HepG2 (cell line): ENCODE data around the gene UCP2. TPM values are rescaled to one million over a fixed set of nuclear protein-coding genes. Genes with fewer than 3 reads are reported as not detected.

Experiments
- FOSL2 ChIP-seq: sonication (generic); formaldehyde crosslinking; IDR thresholded peaks from 2 replicates; pipeline ENCODE4 v1.4.0; 2020; ENCODE audit warnings: missing genetic modification reagents
- HDAC1 ChIP-seq: sonication (generic); formaldehyde crosslinking; IDR thresholded peaks from 2 replicates; pipeline ENCODE4 v1.5.1; 2020; ENCODE audit warnings: mild to moderate bottlenecking, missing genetic modification reagents
- HNF1A ChIP-seq, 2 experiments: sonication (generic) in 1 of 2; formaldehyde crosslinking in 1 of 2; IDR thresholded peaks; 2 replicates each; pipeline versions ENCODE4 v1.4.0 to v1.6.1; 2016 to 2020; ENCODE audit warnings: borderline replicate concordance in 1 of 2, low read depth in 1 of 2, mild to moderate bottlenecking in 1 of 2, missing genetic modification reagents in 1 of 2
- KAT8 ChIP-seq: IDR thresholded peaks from 2 replicates; pipeline ENCODE4 v1.6.1; 2016; ENCODE audit warnings: missing genetic modification reagents, missing compliant biosample characterization
- PHF8 ChIP-seq: sonication (generic); formaldehyde crosslinking; IDR thresholded peaks from 2 replicates; pipeline ENCODE4 v1.5.0; 2020; ENCODE audit warnings: missing genetic modification reagents
- POLR2A ChIP-seq, 2 experiments: IDR thresholded peaks; 2 replicates each; pipeline ENCODE4 v1.6.1; 2011; ENCODE audit warnings: low read depth in 2 of 2, low read length in 2 of 2, mild to moderate bottlenecking in 1 of 2, moderate library complexity in 1 of 2; ENCODE audit not compliant: insufficient read depth in 1 of 2
- PPARG ChIP-seq: conservative IDR thresholded peaks from 2 replicates; pipeline ENCODE4 v1.6.1; 2016; ENCODE audit warnings: missing biosample characterization, missing genetic modification reagents
- REPIN1 ChIP-seq: sonication (generic); formaldehyde crosslinking; IDR thresholded peaks from 2 replicates; pipeline ENCODE4 v1.8.0; 2022; ENCODE audit warnings: missing genetic modification reagents, low read depth, mild to moderate bottlenecking, borderline replicate concordance
- SCMH1 ChIP-seq: sonication (generic); formaldehyde crosslinking; IDR thresholded peaks from 2 replicates; pipeline ENCODE4 v1.9.0; 2021; ENCODE audit warnings: missing genetic modification reagents, mild to moderate bottlenecking, borderline replicate concordance
- SNAPC5 ChIP-seq: sonication (generic); formaldehyde crosslinking; IDR thresholded peaks from 2 replicates; pipeline ENCODE4 v1.8.1; 2023; ENCODE audit warnings: mild to moderate bottlenecking, missing genetic modification reagents, borderline replicate concordance
- TARDBP ChIP-seq: sonication (generic); formaldehyde crosslinking; IDR thresholded peaks from 2 replicates; pipeline ENCODE4 v1.8.0; 2022; ENCODE audit warnings: mild to moderate bottlenecking, missing genetic modification reagents
- ZBTB43 ChIP-seq: sonication (generic); formaldehyde crosslinking; conservative IDR thresholded peaks from 2 replicates; pipeline ENCODE4 v1.4.0; 2020; ENCODE audit warnings: missing genetic modification reagents
- ZMAT5 ChIP-seq: sonication (generic); formaldehyde crosslinking; IDR thresholded peaks from 2 replicates; pipeline ENCODE4 v1.5.0; 2020; ENCODE audit warnings: mild to moderate bottlenecking, low read depth, missing genetic modification reagents, borderline replicate concordance
- ZNF547 ChIP-seq: sonication (generic); formaldehyde crosslinking; IDR thresholded peaks from 2 replicates; pipeline ENCODE4 v1.5.1; 2020; ENCODE audit warnings: mild to moderate bottlenecking, missing genetic modification reagents
- ZNF567 ChIP-seq: sonication (generic); formaldehyde crosslinking; IDR thresholded peaks from 2 replicates; pipeline ENCODE4 v1.8.1; 2023; ENCODE audit warnings: mild to moderate bottlenecking, missing genetic modification reagents, borderline replicate concordance
- ZNF572 ChIP-seq: sonication (generic); formaldehyde crosslinking; IDR thresholded peaks from 2 replicates; pipeline ENCODE4 v1.5.1; 2020; ENCODE audit warnings: mild to moderate bottlenecking, missing genetic modification reagents
- ZNF687 ChIP-seq: sonication (generic); formaldehyde crosslinking; IDR thresholded peaks from 2 replicates; pipeline ENCODE4 v1.5.1; 2020; ENCODE audit warnings: mild to moderate bottlenecking, missing genetic modification reagents, moderate library complexity
- ZNF737 ChIP-seq: sonication (generic); formaldehyde crosslinking; IDR thresholded peaks from 2 replicates; pipeline ENCODE4 v1.5.0; 2020; ENCODE audit warnings: missing genetic modification reagents, mild to moderate bottlenecking, borderline replicate concordance
- polyA plus RNA-seq, 8 experiments: library from polyadenylated mRNA; depleted of rRNA in 3 of 8; stranded (reverse) in 7 of 8; unstranded in 1 of 8; fragments of >200 nt; fragmentation: Illumina TruSeq in 4 of 8; extraction: Trizol in 4 of 8; gene quantifications; 2 replicates each; pipeline versions ENCODE4 v1.2.1 to v1.2.3, GENCODE V29; 2011 to 2016; ENCODE audit warnings: low read depth in 4 of 8, missing spikeins in 1 of 8, mixed read lengths in 1 of 8; ENCODE audit not compliant: insufficient read depth in 1 of 8
- total RNA-seq, 5 experiments: library from RNA; depleted of rRNA; stranded (reverse); fragments of >200 nt; fragmentation: Illumina TruSeq; extraction: Trizol; gene quantifications; 2 replicates each; pipeline ENCODE4 v1.2.3, GENCODE V29; 2016; ENCODE audit warnings: low read depth in 1 of 5

The UCP2 gene
- total and polyA plus RNA-seq, 2 of the 13 experiments (the other 11 are each of a cell fraction or from before 2014, with no cell fraction given), result 2.7 to 3.2 TPM

GRCh38 chr11:74018331-74019005 is 35.8 kb upstream of the UCP2 start (continued):
- TF ChIP-seq ZBTB43 (CRISPR knock-in tag) (peak; percentile 55; the same call in 1 of the 2 replicates), FOSL2 (CRISPR knock-in tag) (peak; percentile 64; the same call in 1 of the 2 replicates), PHF8 (CRISPR knock-in tag) (peak; percentile 57), SCMH1 (no peak), REPIN1 (CRISPR knock-in tag) (peak; percentile 41; the same call in 1 of the 2 replicates), ZNF572 (CRISPR knock-in tag) (0 out of 2 replicates have a peak, but pooled peaks have one; percentile 13), POLR2A (IDR thresholded peaks at IDR 0.05; ENCODE audit: insufficient read depth in 1 of 2, low read depth in 2 of 2, low read length in 2 of 2) (peak; percentile 47 to 48; a peak in 2 of 4 replicates), SNAPC5 (CRISPR knock-in tag) (no peak), ZMAT5 (CRISPR knock-in tag) (no peak), ZNF547 (CRISPR knock-in tag) (no peak), ZNF687 (CRISPR knock-in tag) (peak; percentile 90), ZNF567 (0 out of 2 replicates have a peak, but pooled peaks have one; percentile 71), KAT8 (CRISPR knock-in tag) (peak; percentile 77), PPARG (peak; percentile 99), HNF1A (IDR thresholded peaks at IDR 0.05; ENCODE audit: low read depth) (peak; percentile 22; the same call in 1 of the 2 replicates), HNF1A (CRISPR knock-in tag; IDR thresholded peaks at IDR 0.05; ENCODE audit: borderline replicate concordance) (no peak), HDAC1 (peak; percentile 75; the same call in 1 of the 2 replicates), TARDBP (CRISPR knock-in tag) (peak; percentile 69; the same call in 1 of the 2 replicates), ZNF737 (CRISPR knock-in tag) (no peak)
